ENCODE data around the gene ETV6. TPM values are rescaled to one million over a fixed set of nuclear protein-coding genes. Genes with fewer than 3 reads are reported as not detected.

The ETV6 gene
- total RNA-seq, 2 experiments from 2014 or later = 28.5 to 30.2 TPM

GRCh38 chr12:11651381-11651780, 1.9 kb downstream of the ETV6 start:
- ATAC-seq (ENCODE audit: poor library complexity) = peak; percentile 8
- H3K27ac Mint-ChIP-seq = peak overlapping the region; percentile 92
- intact Hi-C loops (cut with DNase I, micrococcal nuclease) = loop anchor here in 1 of 2 experiments (1.0 to 10.0 kb wide), 5 partner anchors 75 to 703 kb away; partner anchors contain the start of genes BORCS5 and MANSC1
- Histone ChIP-seq H3K27ac (ENCODE audit: low read depth in 1 of 2, low read length in 2 of 2) (no peak overlapping the region), H3K4me3 (ENCODE audit: low read length) (peak overlapping the region; percentile 97), H3K36me3 (ENCODE audit: insufficient read depth, low read length) (no peaks in the 10 kb centered on the region), H3K27me3 (ENCODE audit: control insufficient read depth in 1 of 2, insufficient read depth in 2 of 2, low read length in 2 of 2) (no peaks in the 10 kb centered on the region), H3K4me1 (ENCODE audit: insufficient read depth, low read length) (peaks cover 41% of the 10 kb centered on the region), H3K9me3 (ENCODE audit: control insufficient read depth in 1 of 2, insufficient read depth in 1 of 2, low read length in 2 of 2) (no peaks in the 10 kb centered on the region)
- H3K36me3 Mint-ChIP-seq (ENCODE audit: low read depth) = peaks cover 24% of the 10 kb centered on the region
- H3K4me1 Mint-ChIP-seq (ENCODE audit: low read depth) = peaks cover 62% of the 10 kb centered on the region
- no peaks in the 10 kb centered on the region for H3K9me3 Mint-ChIP-seq
- no peak for TF ChIP-seq CTCF (IDR thresholded peaks at IDR 0.05)
- H3K27me3 Mint-ChIP-seq = no peaks in the 10 kb centered on the region
- DNase-seq = peak in 3 of 14 experiments; percentile 25 to 55 (median 52)
- POLR2A ChIA-PET = no interaction called here
- CTCF ChIA-PET = no interaction called here
- H3K4me3 Mint-ChIP-seq = peak overlapping the region; percentile 97

GRCh38 chr12:11651785-11652184, 2.3 kb downstream of the ETV6 start:
- Mint-ChIP-seq H3K4me1 (ENCODE audit: low read depth) (peaks cover 66% of the 10 kb centered on the region), H3K27ac (peak overlapping the region; percentile 92), H3K4me3 (peak overlapping the region; percentile 97), H3K9me3 (no peaks in the 10 kb centered on the region), H3K36me3 (ENCODE audit: low read depth) (peaks cover 24% of the 10 kb centered on the region), H3K27me3 (no peaks in the 10 kb centered on the region)
- Histone ChIP-seq H3K27ac (ENCODE audit: low read depth in 1 of 2, low read length in 2 of 2) (peak overlapping the region in 1 of 2 donors; percentile 63), H3K4me1 (ENCODE audit: insufficient read depth, low read length) (peaks cover 43% of the 10 kb centered on the region), H3K36me3 (ENCODE audit: insufficient read depth, low read length) (no peaks in the 10 kb centered on the region), H3K9me3 (ENCODE audit: control insufficient read depth in 1 of 2, insufficient read depth in 1 of 2, low read length in 2 of 2) (no peaks in the 10 kb centered on the region), H3K4me3 (ENCODE audit: low read length) (peak overlapping the region; percentile 97), H3K27me3 (ENCODE audit: control insufficient read depth in 1 of 2, insufficient read depth in 2 of 2, low read length in 2 of 2) (no peaks in the 10 kb centered on the region)
- CTCF ChIA-PET = no interaction called here
- no peak for TF ChIP-seq CTCF (IDR thresholded peaks at IDR 0.05)
- intact Hi-C loops (cut with DNase I, micrococcal nuclease) = loop anchor here in 1 of 2 experiments (1.0 to 10.0 kb wide), 5 partner anchors 75 to 703 kb away; partner anchors contain the start of genes BORCS5 and MANSC1
- POLR2A ChIA-PET = no interaction called here
- ATAC-seq (ENCODE audit: poor library complexity) (no peak), DNase-seq (no peak)

- ChIA-PET CTCF (no interaction called here), POLR2A (no interaction called here)
- no peak for ATAC-seq (ENCODE audit: poor library complexity)
- H3K4me3 ChIP-seq (ENCODE audit: low read length) = peak overlapping the region; percentile 97
- peaks cover 49% of the 10 kb centered on the region for H3K4me1 ChIP-seq (ENCODE audit: insufficient read depth, low read length)
- peak overlapping the region in 1 of 2 donors; percentile 63 for H3K27ac ChIP-seq (ENCODE audit: low read depth in 1 of 2, low read length in 2 of 2)
- Mint-ChIP-seq H3K4me1 (ENCODE audit: low read depth) (peaks cover 73% of the 10 kb centered on the region), H3K9me3 (no peaks in the 10 kb centered on the region), H3K36me3 (ENCODE audit: low read depth) (peaks cover 24% of the 10 kb centered on the region), H3K4me3 (peak overlapping the region; percentile 97), H3K27me3 (no peaks in the 10 kb centered on the region), H3K27ac (peak overlapping the region; percentile 92)
- intact Hi-C loops (cut with DNase I, micrococcal nuclease) = loop anchor here in 1 of 2 experiments (5.0 to 10.0 kb wide), 3 partner anchors 120 to 702 kb away; partner anchors contain the start of genes BORCS5 and MANSC1
- no peaks in the 10 kb centered on the region for H3K27me3 ChIP-seq (ENCODE audit: control insufficient read depth in 1 of 2, insufficient read depth in 2 of 2, low read length in 2 of 2)
- no peaks in the 10 kb centered on the region for H3K36me3 ChIP-seq (ENCODE audit: insufficient read depth, low read length)
- H3K9me3 ChIP-seq (ENCODE audit: control insufficient read depth in 1 of 2, insufficient read depth in 1 of 2, low read length in 2 of 2) = no peaks in the 10 kb centered on the region
- no peak for TF ChIP-seq CTCF (IDR thresholded peaks at IDR 0.05)
- peak in 3 of 14 experiments; percentile 29 to 51 (median 43) for DNase-seq
Measured at GRCh38 chr12:11652351-11653040, 3.0 kb downstream of the ETV6 start.
